DOHH2 (cell line): ENCODE measurements around the gene ACTR1B.

ENCODE experiments used
- H3F3A ChIP-seq: fragments of 200-600 bp; sonication (generic), shearing (Covaris generic); 2 replicates; pipeline ENCODE4 v1.6.0; 2016; ENCODE audit warnings: antibody characterized with exemption, mild to moderate bottlenecking; ENCODE audit not compliant: control insufficient read depth, insufficient read depth
- H3K27ac ChIP-seq: fragments of 200-600 bp; sonication (generic); 2 replicates; pipeline ENCODE4 v1.5.1; 2014; ENCODE audit warnings: low read depth, mild to moderate bottlenecking, low read length, moderate library complexity
- H3K27me3 ChIP-seq: fragments of 200-600 bp; sonication (generic); 2 replicates; pipeline ENCODE4 v1.6.1; 2014; ENCODE audit warnings: mild to moderate bottlenecking, low read length, mixed read lengths; ENCODE audit not compliant: control insufficient read depth
- H3K36me3 ChIP-seq: fragments of 200-600 bp; sonication (generic); 2 replicates; pipeline ENCODE4 v1.6.1; 2014; ENCODE audit warnings: mild to moderate bottlenecking, low read length, moderate library complexity, mixed read lengths; ENCODE audit not compliant: control insufficient read depth
- H3K4me1 ChIP-seq: fragments of 200-600 bp; sonication (generic); 2 replicates; pipeline ENCODE4 v1.6.1; 2014; ENCODE audit warnings: mild to moderate bottlenecking, low read length, mixed read lengths; ENCODE audit not compliant: control insufficient read depth
- H3K4me2 ChIP-seq: fragments of 200-600 bp; sonication (generic); 2 replicates; pipeline ENCODE4 v1.6.0; 2014; ENCODE audit warnings: mild to moderate bottlenecking, low read length, moderate library complexity
- H3K4me3 ChIP-seq: fragments of 200-600 bp; sonication (generic); 2 replicates; pipeline ENCODE4 v1.5.1; 2014; ENCODE audit warnings: mild to moderate bottlenecking, low read length, mixed read lengths
- H3K79me2 ChIP-seq: fragments of 200-600 bp; sonication (generic); 2 replicates; pipeline ENCODE4 v1.6.1; 2014; ENCODE audit warnings: mild to moderate bottlenecking, low read length, mixed read lengths; ENCODE audit not compliant: control insufficient read depth
- H3K9me2 ChIP-seq: fragments of 200-600 bp; sonication (generic); replicated peaks from 2 replicates; pipeline ENCODE4 v1.6.1; 2014; ENCODE audit warnings: mild to moderate bottlenecking, low read length, mixed read lengths; ENCODE audit not compliant: control insufficient read depth
- H3K9me3 ChIP-seq: fragments of 200-600 bp; sonication (generic); 2 replicates; pipeline ENCODE4 v1.6.1; 2014; ENCODE audit warnings: antibody characterized with exemption, low read length, mixed read lengths; ENCODE audit not compliant: control insufficient read depth, insufficient read depth
- H4K20me1 ChIP-seq: fragments of 200-600 bp; sonication (generic); 2 replicates; pipeline ENCODE4 v1.6.0; 2014; ENCODE audit warnings: low read depth, mild to moderate bottlenecking, antibody characterized with exemption, low read length, moderate library complexity; ENCODE audit not compliant: control insufficient read depth, insufficient read depth
- CTCF ChIP-seq: fragments of 200-600 bp; sonication (generic); IDR thresholded peaks from one replicate; pipeline ENCODE4 v1.5.1; 2014; ENCODE audit warnings: antibody characterized with exemption, mild to moderate bottlenecking, low read depth, low read length; ENCODE audit not compliant: poor library complexity, severe bottlenecking
- EZH2phosphoT487 ChIP-seq: fragments of 200-600 bp; sonication (generic); IDR thresholded peaks from 2 replicates; pipeline ENCODE4 v1.6.1; 2017; ENCODE audit warnings: borderline replicate concordance, mild to moderate bottlenecking, antibody characterized with exemption, low read length, moderate library complexity, mixed read lengths

ACTR1B gene

DNA sequence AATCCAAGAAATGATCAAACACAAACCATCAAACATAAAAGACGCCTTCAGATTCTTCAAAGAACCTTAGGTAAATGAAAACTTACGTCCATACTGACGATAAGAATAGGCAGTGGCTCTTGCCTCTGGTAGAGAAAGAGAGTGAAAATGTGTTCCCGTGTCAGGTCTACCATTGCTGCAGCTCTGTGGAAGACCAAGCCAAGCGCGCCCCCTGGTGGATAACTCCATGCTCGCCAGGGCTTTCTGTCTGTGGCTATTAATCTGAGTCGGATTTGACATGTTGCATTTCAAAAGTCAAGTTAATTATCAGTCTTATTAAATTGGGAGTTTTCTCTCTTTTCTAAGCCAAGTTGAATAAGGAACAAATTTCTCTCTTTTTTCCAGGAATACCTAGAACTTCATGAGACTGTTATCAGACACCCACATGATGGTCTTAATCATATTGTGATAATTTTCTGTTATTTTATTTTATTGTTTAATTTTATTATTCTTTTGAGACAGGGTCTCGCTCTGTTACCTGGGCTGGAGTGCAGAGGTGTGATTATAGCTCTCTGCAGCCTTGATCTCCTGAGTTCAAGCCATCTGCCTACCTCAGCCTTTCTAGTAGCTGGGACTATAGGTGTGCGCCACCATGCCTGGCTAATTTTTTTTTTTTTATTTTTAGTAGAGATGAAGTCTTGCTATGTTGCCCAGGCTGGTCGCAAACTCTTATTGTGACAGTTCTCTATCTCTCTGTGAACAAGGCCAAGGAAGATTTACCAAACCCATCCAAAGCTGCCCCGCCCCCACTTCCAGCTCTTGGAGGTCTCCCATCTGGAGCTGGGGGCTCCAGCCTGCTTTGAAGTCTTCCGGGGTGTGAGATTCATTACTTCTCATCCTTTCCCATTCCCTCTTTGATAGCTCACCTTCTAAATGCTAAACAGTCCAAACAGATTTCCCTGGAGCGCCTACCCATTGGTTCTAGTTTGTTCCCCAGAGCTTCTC is 33.7 kb upstream of the ACTR1B start:
- Histone ChIP-seq H3K27me3 (no peaks in the 10 kb centered on the region), H3K36me3 (no peaks in the 10 kb centered on the region), H3K4me2 (peak overlapping the region; percentile 52), H3K79me2 (no peaks in the 10 kb centered on the region), H3K4me3 (peak overlapping the region; percentile 36), H3F3A (no peaks in the 10 kb centered on the region), H3K9me3 (no peaks in the 10 kb centered on the region), H3K4me1 (peaks cover 18% of the 10 kb centered on the region), H3K9me2 (no peaks in the 10 kb centered on the region), H4K20me1 (no peaks in the 10 kb centered on the region), H3K27ac (no peak overlapping the region)
- peak; percentile 88 for TF ChIP-seq CTCF
- TF ChIP-seq EZH2phosphoT487, result no peak

DNA sequence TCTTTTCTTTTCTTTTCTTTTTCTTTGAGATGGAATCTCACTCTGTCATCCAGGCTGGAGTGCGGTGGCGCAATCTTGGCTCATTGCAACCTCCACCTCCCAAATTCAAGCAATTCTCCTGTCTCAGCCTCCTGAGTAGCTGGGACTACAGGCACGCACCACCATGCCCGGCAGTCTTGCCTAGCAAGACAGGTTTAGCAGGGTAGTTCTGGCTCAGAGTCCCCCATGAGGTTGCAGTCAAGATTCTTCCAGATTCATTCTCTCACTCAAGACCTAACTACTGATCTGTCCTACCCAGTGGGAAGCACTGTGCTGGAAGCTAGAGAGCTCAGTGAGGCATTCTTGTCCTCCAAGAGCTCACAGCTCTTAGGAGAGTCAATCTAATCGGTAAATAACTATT is 31.9 kb upstream of the ACTR1B start:
- Histone ChIP-seq H3F3A (no peaks in the 10 kb centered on the region), H3K4me1 (peaks cover 21% of the 10 kb centered on the region), H3K27me3 (no peaks in the 10 kb centered on the region), H3K27ac (no peak overlapping the region), H3K4me2 (no peak overlapping the region), H3K79me2 (no peaks in the 10 kb centered on the region), H3K9me3 (no peaks in the 10 kb centered on the region), H3K9me2 (no peaks in the 10 kb centered on the region), H4K20me1 (no peaks in the 10 kb centered on the region), H3K4me3 (no peak overlapping the region), H3K36me3 (no peaks in the 10 kb centered on the region)
- TF ChIP-seq EZH2phosphoT487, result no peak
- TF ChIP-seq CTCF, result no peak

DNA sequence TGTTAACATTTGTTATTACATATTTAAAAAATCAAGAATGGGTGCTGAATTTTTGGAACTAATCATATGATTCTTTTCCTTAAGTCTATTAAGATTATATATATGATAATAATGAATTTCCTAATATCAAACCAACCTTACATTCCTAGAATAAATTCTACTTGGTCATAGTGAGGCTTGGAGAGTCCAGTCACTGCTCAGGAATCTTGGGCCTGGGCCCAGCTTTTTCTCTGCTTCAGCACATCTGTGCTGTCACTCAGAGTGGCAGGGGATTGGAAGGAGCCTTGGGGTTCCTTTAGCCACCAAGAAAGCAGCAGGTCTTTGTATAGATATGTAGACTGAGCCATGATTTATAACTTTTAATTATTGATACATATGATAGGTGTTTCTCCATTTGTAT is 29.6 kb upstream of the ACTR1B start:
- no peak for TF ChIP-seq EZH2phosphoT487
- no peak for TF ChIP-seq CTCF

More for the DNA sequence above, 29.6 kb upstream of the ACTR1B start:
- H3K27ac ChIP-seq, result no peak overlapping the region
- H3F3A ChIP-seq, result no peaks in the 10 kb centered on the region
- H3K36me3 ChIP-seq, result no peaks in the 10 kb centered on the region
- H3K79me2 ChIP-seq, result no peaks in the 10 kb centered on the region
- no peaks in the 10 kb centered on the region for H3K9me2 ChIP-seq
- H3K4me1 ChIP-seq, result peaks cover 21% of the 10 kb centered on the region
- no peaks in the 10 kb centered on the region for H4K20me1 ChIP-seq
- H3K9me3 ChIP-seq, result no peaks in the 10 kb centered on the region
- no peak overlapping the region for H3K4me2 ChIP-seq
- no peak overlapping the region for H3K4me3 ChIP-seq
- H3K27me3 ChIP-seq, result peaks cover 6% of the 10 kb centered on the region
